H1 (cell line): Measurements from ENCODE around the gene ELMO1. TPM values are rescaled to one million over a fixed set of nuclear protein-coding genes. Genes with fewer than 3 reads are reported as not detected.

ENCODE experiments used
- CTCF ChIA-PET: fragments of 300-600 bp; sonication (Branson Sonifier 250); formaldehyde crosslinking; loops from one replicate; lab custom pipeline; 2021; ENCODE audit not compliant: partially characterized antibody; lab: Charles Lee
- POLR2A ChIA-PET: fragments of 300-600 bp; sonication (Branson Sonifier 250); formaldehyde crosslinking; loops from one replicate; lab custom pipeline; 2021; ENCODE audit warnings: inconsistent platforms; ENCODE audit not compliant: partially characterized antibody; lab: Charles Lee
- DNase-seq, 2 experiments: peaks; one replicate each; pipeline versions ENCODE4 v3.0.0 to v3.0.0-alpha.2; 2010 to 2022; ENCODE audit warnings: low spot score in 2 of 2, low read depth in 1 of 2, mixed read lengths in 1 of 2
- FAIRE-seq: peaks from 2 replicates; lab custom pipeline; 2011; peaks lifted over from hg19 to GRCh38; lab: Jason Lieb, UNC
- H2AFZ ChIP-seq: 2 replicates; pipeline ENCODE4 v1.8.1; 2012; ENCODE audit warnings: low read length, inconsistent platforms
- H2AK5ac ChIP-seq: 2 replicates; pipeline ENCODE4 v1.6.1; 2013; ENCODE audit warnings: low read depth, low read length
- H2BK120ac ChIP-seq: replicated peaks from 2 replicates; pipeline ENCODE3; 2013; ENCODE audit warnings: low read depth, low read length, inconsistent platforms
- H2BK12ac ChIP-seq: 2 replicates; pipeline ENCODE4 v1.6.1; 2013; ENCODE audit warnings: low read depth, low read length
- H2BK15ac ChIP-seq: 2 replicates; pipeline ENCODE4 v1.6.1; 2013; ENCODE audit warnings: low read length
- H2BK20ac ChIP-seq: 2 replicates; pipeline ENCODE4 v1.6.1; 2013; ENCODE audit warnings: low read length
- H2BK5ac ChIP-seq: 2 replicates; pipeline ENCODE4 v1.6.1; 2013; ENCODE audit warnings: low read depth, low read length
- H3K14ac ChIP-seq: 2 replicates; pipeline ENCODE4 v1.6.1; 2013; ENCODE audit warnings: inconsistent platforms; ENCODE audit not compliant: insufficient read length
- H3K18ac ChIP-seq: 2 replicates; pipeline ENCODE4 v1.6.1; 2013; ENCODE audit warnings: low read length; ENCODE audit errors: extremely low read depth
- H3K23ac ChIP-seq: 2 replicates; pipeline ENCODE4 v1.6.1; 2013; ENCODE audit warnings: inconsistent platforms; ENCODE audit not compliant: insufficient read length
- H3K23me2 ChIP-seq: 2 replicates; pipeline ENCODE4 v1.6.1; 2013; ENCODE audit warnings: low read depth, low read length
- H3K27ac ChIP-seq: 2 replicates; pipeline ENCODE4 v1.6.1; 2011; ENCODE audit warnings: low read depth, low read length, inconsistent platforms
- H3K27me3 ChIP-seq, 4 experiments: replicated peaks in 1 of 4; 1 replicate in 1 of 4; 2 replicates in 3 of 4; pipeline versions ENCODE4 v1.6.1 to v1.8.1; 2011 to 2013; ENCODE audit warnings: low read length in 3 of 4, mild to moderate bottlenecking in 3 of 4, inconsistent platforms in 2 of 4, mixed read lengths in 2 of 4, moderate library complexity in 1 of 4; ENCODE audit not compliant: control insufficient read depth in 3 of 4, insufficient read depth in 3 of 4; ENCODE audit errors: extremely low read depth in 1 of 4
- H3K36me3 ChIP-seq, 4 experiments: 2 replicates each; pipeline versions ENCODE4 v1.6.1 to v1.8.1; 2011 to 2013; ENCODE audit warnings: mild to moderate bottlenecking in 4 of 4, low read length in 3 of 4, moderate library complexity in 2 of 4, control low read depth in 1 of 4, inconsistent platforms in 1 of 4; ENCODE audit not compliant: insufficient read depth in 4 of 4, control insufficient read depth in 2 of 4
- H3K4ac ChIP-seq: replicated peaks from 2 replicates; pipeline ENCODE3; 2013; ENCODE audit warnings: low read length, low read depth, mixed read lengths, inconsistent platforms; ENCODE audit not compliant: insufficient read length
- H3K4me1 ChIP-seq, 4 experiments: replicated peaks in 1 of 4; 1 replicate in 1 of 4; 2 replicates in 3 of 4; pipeline versions ENCODE4 v1.6.1 to v1.8.1; 2011 to 2013; ENCODE audit warnings: low read length in 3 of 4, inconsistent platforms in 2 of 4, mixed read lengths in 1 of 4; ENCODE audit not compliant: insufficient read depth in 4 of 4, control insufficient read depth in 3 of 4
- H3K4me2 ChIP-seq, 2 experiments: 2 replicates each; pipeline versions ENCODE4 v1.6.1 to v1.8.1; 2011 to 2013; ENCODE audit warnings: low read depth in 2 of 2, low read length in 2 of 2, control low read depth in 1 of 2, inconsistent platforms in 1 of 2, mild to moderate bottlenecking in 1 of 2; ENCODE audit not compliant: insufficient read depth in 1 of 2
- H3K4me3 ChIP-seq, 4 experiments: fragments of 200-600, 300-600 bp in 1 of 4; sonication (generic), shearing (Covaris generic), sonication (Bioruptor Twin) in 1 of 4; 2 replicates each; pipeline versions ENCODE4 v1.5.1 to v1.8.1; 2011 to 2016; ENCODE audit warnings: low read length in 4 of 4, low read depth in 3 of 4, control low read depth in 2 of 4, inconsistent platforms in 2 of 4, mild to moderate bottlenecking in 2 of 4, mixed read lengths in 1 of 4, moderate library complexity in 1 of 4; ENCODE audit not compliant: insufficient read depth in 2 of 4; ENCODE audit errors: extremely low read depth in 1 of 4
- H3K56ac ChIP-seq: replicated peaks from 2 replicates; pipeline ENCODE3; 2013; ENCODE audit warnings: low read depth, mild to moderate bottlenecking, mixed read lengths, low read length, inconsistent platforms; ENCODE audit not compliant: insufficient read length
- H3K79me1 ChIP-seq: 2 replicates; pipeline ENCODE4 v1.6.1; 2013; ENCODE audit warnings: low read depth, low read length, control low read depth
- H3K79me2 ChIP-seq, 2 experiments: 2 replicates each; pipeline versions ENCODE4 v1.6.1 to v1.8.1; 2012 to 2013; ENCODE audit warnings: low read length in 2 of 2, mild to moderate bottlenecking in 2 of 2, inconsistent platforms in 1 of 2; ENCODE audit not compliant: insufficient read depth in 2 of 2, control insufficient read depth in 1 of 2
- H3K9ac ChIP-seq, 4 experiments: replicated peaks in 1 of 4; 1 replicate in 1 of 4; 2 replicates in 3 of 4; pipeline versions ENCODE4 v1.6.1 to v1.8.1; 2011 to 2013; ENCODE audit warnings: low read depth in 3 of 4, low read length in 3 of 4, control low read depth in 2 of 4, mild to moderate bottlenecking in 2 of 4, moderate library complexity in 2 of 4, inconsistent platforms in 1 of 4; ENCODE audit errors: extremely low read depth in 1 of 4
- H3K9me3 ChIP-seq, 2 experiments: 2 replicates each; pipeline versions ENCODE4 v1.6.1 to v1.8.1; 2012 to 2013; ENCODE audit warnings: mild to moderate bottlenecking in 2 of 2, moderate library complexity in 2 of 2, control low read depth in 1 of 2, inconsistent platforms in 1 of 2, low read depth in 1 of 2, low read length in 1 of 2, mixed read lengths in 1 of 2; ENCODE audit not compliant: insufficient read depth in 2 of 2
- H4K20me1 ChIP-seq, 2 experiments: replicated peaks in 1 of 2; 2 replicates each; pipeline versions ENCODE3 to v1.8.1; 2011 to 2013; ENCODE audit warnings: inconsistent platforms in 2 of 2, low read length in 2 of 2, mild to moderate bottlenecking in 1 of 2; ENCODE audit not compliant: insufficient read depth in 2 of 2, control insufficient read depth in 1 of 2
- H4K5ac ChIP-seq: 2 replicates; pipeline ENCODE4 v1.6.1; 2013; ENCODE audit warnings: low read length, low read depth, mixed read lengths, inconsistent platforms; ENCODE audit not compliant: insufficient read length
- H4K8ac ChIP-seq: 2 replicates; pipeline ENCODE4 v1.8.0; 2013; ENCODE audit warnings: mild to moderate bottlenecking, moderate library complexity, low read length, inconsistent platforms; ENCODE audit not compliant: insufficient read depth; ENCODE audit errors: extremely low read depth
- H4K91ac ChIP-seq: replicated peaks from 2 replicates; pipeline ENCODE3; 2013; ENCODE audit warnings: low read length, mixed read lengths, inconsistent platforms; ENCODE audit not compliant: insufficient read length
- BACH1 ChIP-seq: IDR thresholded peaks from 2 replicates; pipeline ENCODE4 v1.6.1; 2012; ENCODE audit warnings: low read length, improper control_type of control experiment
- FOSL1 ChIP-seq: IDR thresholded peaks from 2 replicates; pipeline ENCODE4 v1.6.1; 2011; ENCODE audit warnings: mild to moderate bottlenecking, low read depth, low read length, moderate library complexity; ENCODE audit not compliant: insufficient read depth
- TAF1 ChIP-seq: IDR thresholded peaks from 2 replicates; pipeline ENCODE4 v1.6.1; 2011; ENCODE audit warnings: mild to moderate bottlenecking, low read depth, low read length
- TCF12 ChIP-seq: IDR thresholded peaks from 2 replicates; pipeline ENCODE4 v1.6.1; 2011; ENCODE audit warnings: low read depth, mild to moderate bottlenecking, low read length
- WGBS, 2 experiments: shearing (Covaris generic) in 1 of 2; methylation state at CpG; one replicate each; pipeline versions ENCODE4 v1.1.6 to v1.1.7; 2013 to 2015; ENCODE audit warnings: low lambda C conversion rate in 2 of 2, mixed read lengths in 2 of 2, inconsistent platforms in 1 of 2, low coverage in 1 of 2, missing lambda C conversion rate in 1 of 2; ENCODE audit not compliant: insufficient replicate concordance in 2 of 2, insufficient coverage in 1 of 2, insufficient read length in 1 of 2; ENCODE audit errors: extremely low coverage in 1 of 2, missing lambda C conversion rate in 1 of 2; 5-methylcytosine and 5-hydroxymethylcytosine counted together
- polyA plus RNA-seq, 7 experiments: library from polyadenylated mRNA; depleted of rRNA in 3 of 7; stranded (reverse) in 5 of 7; unstranded in 2 of 7; fragments of >200 nt in 5 of 7; fragments of 200-250 nt in 2 of 7; gene quantifications; 1 replicate in 5 of 7; 2 replicates in 1 of 7; 4 replicates in 1 of 7; pipeline versions ENCODE4 v1.2.1 to v1.2.3, GENCODE V29; 2011 to 2013; ENCODE audit warnings: missing spikeins in 2 of 7, mixed read lengths in 2 of 7
- total RNA-seq: library from RNA; stranded (reverse); fragmentation: NEBNext Ultra II Directional; extraction: Animal tissue kit (Norgen Biotek cat#: 25700); gene quantifications from 2 replicates; pipeline ENCODE4 v1.2.1, GENCODE V29; 2021
- TF ChIP-seq, protein P1 (sequence below): IDR thresholded peaks from 2 replicates; pipeline ENCODE4 v1.6.1; 2011; ENCODE audit warnings: low read length, improper control_type of control experiment
- TF ChIP-seq, protein P2 (sequence below), 3 experiments: IDR thresholded peaks; 1 replicate in 2 of 3; 2 replicates in 1 of 3; pipeline versions ENCODE4 v1.5.1 to v1.6.1; 2011; ENCODE audit warnings: low read length in 3 of 3, mild to moderate bottlenecking in 3 of 3, inconsistent platforms in 2 of 3, low read depth in 1 of 3, moderate library complexity in 1 of 3; ENCODE audit not compliant: insufficient read depth in 1 of 3; ENCODE audit errors: control extremely low read depth in 1 of 3
- TF ChIP-seq, protein P3 (sequence below): IDR thresholded peaks from 2 replicates; pipeline ENCODE4 v1.6.1; 2011; ENCODE audit warnings: low read depth, mild to moderate bottlenecking, low read length; ENCODE audit not compliant: insufficient read depth
- TF ChIP-seq, protein P4 (sequence below): IDR thresholded peaks from 2 replicates; pipeline ENCODE4 v1.6.1; 2012; ENCODE audit warnings: low read length, inconsistent platforms

The ELMO1 gene
- total and polyA plus RNA-seq, 2 of the 8 experiments (the other 6 are each of a cell fraction or from before 2014, with no cell fraction given), result 18.4 to 21.0 TPM

DNA sequence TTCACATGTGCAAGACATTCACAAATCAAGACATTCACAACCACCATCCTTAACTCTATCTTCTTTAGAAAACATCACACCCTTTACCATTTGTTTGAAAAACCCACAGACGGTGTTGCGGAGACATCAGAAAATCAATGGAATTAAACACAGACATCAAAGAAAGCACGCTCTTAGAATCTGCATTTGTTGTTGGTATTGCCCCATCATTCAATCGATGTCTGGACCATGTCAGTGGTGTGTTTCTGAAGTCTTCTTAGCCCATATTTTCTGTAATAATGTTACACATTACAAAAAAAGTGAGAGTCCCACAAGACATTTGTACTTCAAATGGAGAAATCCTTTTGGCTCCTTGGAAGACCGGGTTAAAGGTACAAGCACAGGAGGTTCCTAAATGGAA lies 550.5 kb downstream of the ELMO1 start:
- Histone ChIP-seq H3K27me3 (no peaks in the 10 kb centered on the region), H2AK5ac (no peak overlapping the region), H3K4me3 (no peak overlapping the region), H3K23me2 (no peaks in the 10 kb centered on the region), H3K9ac (no peak overlapping the region), H3K4me1 (no peaks in the 10 kb centered on the region), H4K8ac (no peak overlapping the region), H2BK12ac (no peak overlapping the region), H3K56ac (no peak overlapping the region), H3K79me1 (no peaks in the 10 kb centered on the region), H2AFZ (no peak overlapping the region), H3K79me2 (no peaks in the 10 kb centered on the region), H3K14ac (no peak overlapping the region), H2BK120ac (no peak overlapping the region), H2BK5ac (no peak overlapping the region), H4K20me1 (no peaks in the 10 kb centered on the region), H3K4me2 (no peak overlapping the region), H3K9me3 (no peaks in the 10 kb centered on the region), H3K36me3 (no peaks in the 10 kb centered on the region; a peak in 1 of 8 replicates), H3K27ac (no peak overlapping the region), H3K4ac (no peak overlapping the region), H4K91ac (no peak overlapping the region), H3K18ac (no peak overlapping the region), H4K5ac (no peak overlapping the region), H2BK20ac (no peak overlapping the region), H3K23ac (no peak overlapping the region), H2BK15ac (no peak overlapping the region)
- ChIA-PET POLR2A (no interaction called here), CTCF (interaction anchor here (2.3 kb wide), 1 partner anchor 14 kb away, joined by 6 read pairs; no protein-coding TSS in a partner anchor)
- FAIRE-seq (no peak), DNase-seq (no peak)
- WGBS, 2 experiments, result 93% methylated on average over 5 of the region's 5 CpGs; no CpG with 5 or more reads in 1 of the 2 experiments
- no peak for TF ChIP-seq BACH1
- TF ChIP-seq, protein P1, sequence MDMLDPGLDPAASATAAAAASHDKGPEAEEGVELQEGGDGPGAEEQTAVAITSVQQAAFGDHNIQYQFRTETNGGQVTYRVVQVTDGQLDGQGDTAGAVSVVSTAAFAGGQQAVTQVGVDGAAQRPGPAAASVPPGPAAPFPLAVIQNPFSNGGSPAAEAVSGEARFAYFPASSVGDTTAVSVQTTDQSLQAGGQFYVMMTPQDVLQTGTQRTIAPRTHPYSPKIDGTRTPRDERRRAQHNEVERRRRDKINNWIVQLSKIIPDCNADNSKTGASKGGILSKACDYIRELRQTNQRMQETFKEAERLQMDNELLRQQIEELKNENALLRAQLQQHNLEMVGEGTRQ, result no peak
- no peak for TF ChIP-seq TAF1
- no peak for TF ChIP-seq TCF12
- TF ChIP-seq, protein P2, sequence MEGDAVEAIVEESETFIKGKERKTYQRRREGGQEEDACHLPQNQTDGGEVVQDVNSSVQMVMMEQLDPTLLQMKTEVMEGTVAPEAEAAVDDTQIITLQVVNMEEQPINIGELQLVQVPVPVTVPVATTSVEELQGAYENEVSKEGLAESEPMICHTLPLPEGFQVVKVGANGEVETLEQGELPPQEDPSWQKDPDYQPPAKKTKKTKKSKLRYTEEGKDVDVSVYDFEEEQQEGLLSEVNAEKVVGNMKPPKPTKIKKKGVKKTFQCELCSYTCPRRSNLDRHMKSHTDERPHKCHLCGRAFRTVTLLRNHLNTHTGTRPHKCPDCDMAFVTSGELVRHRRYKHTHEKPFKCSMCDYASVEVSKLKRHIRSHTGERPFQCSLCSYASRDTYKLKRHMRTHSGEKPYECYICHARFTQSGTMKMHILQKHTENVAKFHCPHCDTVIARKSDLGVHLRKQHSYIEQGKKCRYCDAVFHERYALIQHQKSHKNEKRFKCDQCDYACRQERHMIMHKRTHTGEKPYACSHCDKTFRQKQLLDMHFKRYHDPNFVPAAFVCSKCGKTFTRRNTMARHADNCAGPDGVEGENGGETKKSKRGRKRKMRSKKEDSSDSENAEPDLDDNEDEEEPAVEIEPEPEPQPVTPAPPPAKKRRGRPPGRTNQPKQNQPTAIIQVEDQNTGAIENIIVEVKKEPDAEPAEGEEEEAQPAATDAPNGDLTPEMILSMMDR (IDR thresholded peaks at IDR 0.05; ENCODE audit: control extremely low read depth in 1 of 3, insufficient read depth in 1 of 3, low read depth in 1 of 3, low read length in 3 of 3), result no peak
- TF ChIP-seq, protein P3, sequence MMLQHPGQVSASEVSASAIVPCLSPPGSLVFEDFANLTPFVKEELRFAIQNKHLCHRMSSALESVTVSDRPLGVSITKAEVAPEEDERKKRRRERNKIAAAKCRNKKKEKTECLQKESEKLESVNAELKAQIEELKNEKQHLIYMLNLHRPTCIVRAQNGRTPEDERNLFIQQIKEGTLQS, result no peak
- TF ChIP-seq, protein P4, sequence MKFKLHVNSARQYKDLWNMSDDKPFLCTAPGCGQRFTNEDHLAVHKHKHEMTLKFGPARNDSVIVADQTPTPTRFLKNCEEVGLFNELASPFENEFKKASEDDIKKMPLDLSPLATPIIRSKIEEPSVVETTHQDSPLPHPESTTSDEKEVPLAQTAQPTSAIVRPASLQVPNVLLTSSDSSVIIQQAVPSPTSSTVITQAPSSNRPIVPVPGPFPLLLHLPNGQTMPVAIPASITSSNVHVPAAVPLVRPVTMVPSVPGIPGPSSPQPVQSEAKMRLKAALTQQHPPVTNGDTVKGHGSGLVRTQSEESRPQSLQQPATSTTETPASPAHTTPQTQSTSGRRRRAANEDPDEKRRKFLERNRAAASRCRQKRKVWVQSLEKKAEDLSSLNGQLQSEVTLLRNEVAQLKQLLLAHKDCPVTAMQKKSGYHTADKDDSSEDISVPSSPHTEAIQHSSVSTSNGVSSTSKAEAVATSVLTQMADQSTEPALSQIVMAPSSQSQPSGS, result no peak
- no peak for TF ChIP-seq FOSL1
